GM12878 (cell line): ENCODE measurements around the gene PIRT. TPM values are rescaled to one million over a fixed set of nuclear protein-coding genes. Genes with fewer than 3 reads are reported as not detected.

Experiments
- ATAC-seq: fragments of 200-7000 bp; cut with Tn5 transposase; 3 replicates; pipeline ENCODE4 v1.9.1; 2020; ENCODE audit warnings: mild to moderate bottlenecking, moderate library complexity
- BruUV-seq: library from RNA; stranded (reverse); fragments of 400-500 nt; replicated peaks from 2 replicates; lab custom pipeline; 2021; lab: Mats Ljungman, UMichigan
- CTCF ChIA-PET: fragments of 300-600 bp; sonication (Branson Sonifier 250); formaldehyde crosslinking; extraction: SDS; loops from one replicate; lab custom pipeline; 2021; ENCODE audit warnings: inconsistent platforms; lab: Yijun Ruan, JAX
- POLR2A ChIA-PET: fragments of 350-600 bp; formaldehyde crosslinking; extraction: SDS; loops from one replicate; lab custom pipeline; 2021; ENCODE audit warnings: inconsistent platforms; lab: Charles Lee
- RAD21 ChIA-PET: fragments of 300-600 bp; sonication (Branson Sonifier 250); formaldehyde crosslinking; loops from one replicate; lab custom pipeline; 2023; ENCODE audit warnings: antibody characterized with exemption; ENCODE audit not compliant: unreplicated experiment; lab: Charles Lee
- SMC1A ChIA-PET: fragments of 300-600 bp; sonication (Branson Sonifier 250); formaldehyde crosslinking; loops from one replicate; lab custom pipeline; 2023; ENCODE audit not compliant: unreplicated experiment, uncharacterized antibody; lab: Charles Lee
- DNase-seq: peaks from one replicate; pipeline ENCODE4 v3.0.0-alpha.2; 2011; ENCODE audit warnings: low read depth, low spot score
- FAIRE-seq: peaks from 3 replicates; lab custom pipeline; 2011; peaks lifted over from hg19 to GRCh38; lab: Jason Lieb, UNC
- H2AFZ ChIP-seq: 2 replicates; pipeline ENCODE4 v1.6.0; 2011; ENCODE audit warnings: low read depth, low read length, control low read depth; ENCODE audit not compliant: control insufficient read depth
- H3K27ac ChIP-seq: 2 replicates; pipeline ENCODE4 v1.5.1; 2011; ENCODE audit warnings: control low read depth; ENCODE audit not compliant: control insufficient read depth, insufficient read depth
- H3K27me3 ChIP-seq, 2 experiments: replicated peaks in 1 of 2; 2 replicates each; pipeline versions ENCODE4 v1.6.0 to v1.6.1; 2011; ENCODE audit warnings: low read length in 1 of 2; ENCODE audit not compliant: control insufficient read depth in 2 of 2, insufficient read depth in 2 of 2
- H3K36me3 ChIP-seq, 2 experiments: 2 replicates each; pipeline ENCODE4 v1.5.1; 2011; ENCODE audit warnings: low read length in 1 of 2; ENCODE audit not compliant: control insufficient read depth in 2 of 2, insufficient read depth in 2 of 2
- H3K4me1 ChIP-seq: 2 replicates; pipeline ENCODE4 v1.6.1; 2011; ENCODE audit warnings: mild to moderate bottlenecking, low read length, moderate library complexity, mixed read lengths; ENCODE audit not compliant: control insufficient read depth, insufficient read depth
- H3K4me2 ChIP-seq: 2 replicates; pipeline ENCODE4 v1.6.0; 2011; ENCODE audit warnings: control low read depth; ENCODE audit not compliant: control insufficient read depth, insufficient read depth
- H3K4me3 ChIP-seq: fragments of 200-600 bp; sonication (generic); 2 replicates; pipeline ENCODE4 v1.5.1; 2016
- H3K79me2 ChIP-seq: 2 replicates; pipeline ENCODE4 v1.6.0; 2011; ENCODE audit warnings: low read length; ENCODE audit not compliant: control insufficient read depth, insufficient read depth
- H3K9ac ChIP-seq: 2 replicates; pipeline ENCODE4 v1.8.0; 2011; ENCODE audit warnings: low read length, control low read depth, mixed read lengths; ENCODE audit not compliant: control insufficient read depth, insufficient read depth
- H3K9me3 ChIP-seq: replicated peaks from 3 replicates; pipeline ENCODE4 v1.5.1; 2011; ENCODE audit warnings: mild to moderate bottlenecking, low read length; ENCODE audit not compliant: control insufficient read depth, insufficient read depth
- H4K20me1 ChIP-seq: 2 replicates; pipeline ENCODE4 v1.6.0; 2011; ENCODE audit not compliant: control insufficient read depth, insufficient read depth
- CTCF ChIP-seq, 3 experiments: IDR thresholded peaks in 2 of 3; conservative IDR thresholded peaks in 1 of 3; 2 replicates each; pipeline ENCODE4 v1.5.1; 2011; ENCODE audit warnings: low read depth in 3 of 3, low read length in 3 of 3, mild to moderate bottlenecking in 3 of 3, control low read depth in 2 of 3, moderate library complexity in 2 of 3, inconsistent platforms in 1 of 3, mixed read lengths in 1 of 3; ENCODE audit not compliant: control insufficient read depth in 2 of 3, insufficient read depth in 1 of 3; ENCODE audit errors: extremely low read depth in 1 of 3
- ELK1 ChIP-seq: IDR thresholded peaks from 2 replicates; pipeline ENCODE4 v1.6.1; 2012; ENCODE audit warnings: low read depth, low read length, improper control_type of control experiment
- RAD21 ChIP-seq: IDR thresholded peaks from 2 replicates; pipeline ENCODE4 v1.6.1; 2011; ENCODE audit warnings: mild to moderate bottlenecking, low read depth, low read length, moderate library complexity; ENCODE audit not compliant: insufficient read depth
- SMC3 ChIP-seq: IDR thresholded peaks from 2 replicates; pipeline ENCODE4 v1.6.1; 2011; ENCODE audit warnings: low read length, improper control_type of control experiment, borderline replicate concordance
- TAF1 ChIP-seq: IDR thresholded peaks from 2 replicates; pipeline ENCODE4 v1.6.1; 2011; ENCODE audit warnings: mild to moderate bottlenecking, low read depth, low read length, borderline replicate concordance
- WGBS: methylation state at CpG from one replicate; pipeline ENCODE4 v1.1.6; 2016; ENCODE audit warnings: low lambda C conversion rate; ENCODE audit not compliant: insufficient replicate concordance, insufficient coverage; ENCODE audit errors: missing lambda C conversion rate; 5-methylcytosine and 5-hydroxymethylcytosine counted together
- in situ Hi-C: fragments of 300-500 bp; cut with MboI; formaldehyde crosslinking; loops from 9 replicates; pipeline ENCODE4 v1.14.3; 2018; ENCODE audit warnings: mixed read lengths
- intact Hi-C: fragments of 100-400 bp; cut with micrococcal nuclease; formaldehyde crosslinking; loops from one replicate; pipeline ENCODE4 v1.14.2; 2022; ENCODE audit not compliant: unreplicated experiment
- polyA plus RNA-seq, 11 experiments: library from polyadenylated mRNA; depleted of rRNA in 4 of 11; unstranded in 6 of 11; stranded (reverse) in 5 of 11; fragments of >200 nt; fragmentation: Nextera tagmentation in 4 of 11; fragmentation: Illumina TruSeq in 1 of 11; extraction: Ambion mirVana in 4 of 11; extraction: Trizol in 1 of 11; gene quantifications; 1 replicate in 1 of 11; 2 replicates in 10 of 11; pipeline versions ENCODE4 v1.2.1 to v1.2.3, GENCODE V29; 2011 to 2016; ENCODE audit warnings: inconsistent platforms in 2 of 11, missing spikeins in 2 of 11, low read depth in 1 of 11
- total RNA-seq, 4 experiments: library from RNA; depleted of rRNA in 3 of 4; stranded (reverse); fragments of >200 nt in 3 of 4; fragmentation: Illumina TruSeq in 1 of 4; extraction: Trizol in 1 of 4; gene quantifications; 2 replicates each; pipeline versions ENCODE4 v1.2.1 to v1.2.3, GENCODE V29; 2013 to 2021

Gene PIRT
- total and polyA plus RNA-seq, 10 of the 15 experiments (the other 5 are each of a cell fraction or from before 2014, with no cell fraction given), result not detected

GRCh38 chr17:10875984-10876555, 38.2 kb upstream of the PIRT start:
- POLR2A ChIA-PET, result no interaction called here
- CTCF ChIA-PET, result interaction anchor here (0.6 to 6.4 kb wide), 11 partner anchors 8 to 1112 kb away, joined by 3 to 56 read pairs (median 4); no protein-coding TSS in a partner anchor
- WGBS, result 6% methylated on average over 7 of the region's 7 CpGs
- Histone ChIP-seq H4K20me1 (no peaks in the 10 kb centered on the region), H3K9ac (no peak overlapping the region), H3K36me3 (no peaks in the 10 kb centered on the region), H3K4me1 (no peaks in the 10 kb centered on the region), H3K4me3 (no peak overlapping the region), H3K27ac (no peak overlapping the region), H3K27me3 (no peaks in the 10 kb centered on the region), H3K79me2 (no peaks in the 10 kb centered on the region), H2AFZ (no peak overlapping the region), H3K9me3 (no peaks in the 10 kb centered on the region), H3K4me2 (no peak overlapping the region)
- ATAC-seq (peak; percentile 82), DNase-seq (no peak), FAIRE-seq (peak; percentile 27)
- intact Hi-C loops, result loop anchor here (1.0 to 10.0 kb wide), 5 partner anchors 268 to 1111 kb away; no protein-coding TSS in a partner anchor
- no TSS peak for BruUV-seq
- in situ Hi-C loops, result loop anchor here (25.0 kb wide), 2 partner anchors 761 to 1061 kb away; no protein-coding TSS in a partner anchor
- RAD21 ChIA-PET, result interaction anchor here (0.7 to 1.9 kb wide), 6 partner anchors 268 to 1819 kb away, joined by 3 to 5 read pairs (median 3); no protein-coding TSS in a partner anchor
- TF ChIP-seq ELK1, result no peak
- no peak for TF ChIP-seq TAF1
- TF ChIP-seq RAD21, result peak; percentile 69
- TF ChIP-seq CTCF (IDR thresholded peaks at IDR 0.05 in 2 of 3, conservative IDR thresholded peaks at IDR 0.05 in 1 of 3; ENCODE audit: control insufficient read depth in 2 of 3, extremely low read depth in 1 of 3, insufficient read depth in 1 of 3, low read depth in 3 of 3, low read length in 3 of 3), result peak; percentile 55 to 68 (median 64)
- TF ChIP-seq SMC3, result peak; percentile 46; the same call in 1 of the 2 replicates
- SMC1A ChIA-PET, result interaction anchor here (0.8 to 1.7 kb wide), 3 partner anchors 269 to 768 kb away, joined by 4 to 7 read pairs (median 7); no protein-coding TSS in a partner anchor
